Measurements from ENCODE around the gene NKX6-2.

DNA sequence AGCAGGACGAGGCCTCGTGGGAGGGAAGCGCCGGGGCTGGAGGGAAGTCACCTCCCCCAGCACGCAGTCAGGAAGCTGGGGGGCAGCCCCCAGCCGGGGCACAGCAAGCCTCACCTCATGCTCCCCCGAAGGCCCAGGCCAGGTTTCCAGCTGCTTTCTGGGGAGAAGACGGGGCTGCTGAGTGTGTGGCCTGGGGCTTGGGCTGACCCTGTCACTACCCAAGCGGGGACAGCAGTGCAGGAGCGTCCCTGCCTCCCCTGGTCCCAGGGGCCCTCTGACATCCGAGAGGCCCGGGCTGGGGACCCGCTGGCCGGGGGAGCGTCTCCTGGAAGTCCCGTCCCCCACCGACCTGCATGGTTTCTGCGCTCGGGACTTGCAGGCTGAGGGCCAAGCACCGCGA lies 19.7 kb upstream of the NKX6-2 start:
- TF ChIP-seq, protein P1, sequence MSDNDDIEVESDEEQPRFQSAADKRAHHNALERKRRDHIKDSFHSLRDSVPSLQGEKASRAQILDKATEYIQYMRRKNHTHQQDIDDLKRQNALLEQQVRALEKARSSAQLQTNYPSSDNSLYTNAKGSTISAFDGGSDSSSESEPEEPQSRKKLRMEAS (IDR thresholded peaks at IDR 0.05), result no peak
- TF ChIP-seq GABPA (IDR thresholded peaks at IDR 0.05 in 1 of 2, conservative IDR thresholded peaks at IDR 0.05 in 1 of 2) (no peak), YY1 (IDR thresholded peaks at IDR 0.05) (no peak), RAD21 (IDR thresholded peaks at IDR 0.05) (no peak), HNF4A (conservative IDR thresholded peaks at IDR 0.05) (no peak), TAF1 (conservative IDR thresholded peaks at IDR 0.05) (no peak), NR2F2 (IDR thresholded peaks at IDR 0.05) (no peak), JUND (IDR thresholded peaks at IDR 0.05) (no peak)
- TF ChIP-seq, protein P2, sequence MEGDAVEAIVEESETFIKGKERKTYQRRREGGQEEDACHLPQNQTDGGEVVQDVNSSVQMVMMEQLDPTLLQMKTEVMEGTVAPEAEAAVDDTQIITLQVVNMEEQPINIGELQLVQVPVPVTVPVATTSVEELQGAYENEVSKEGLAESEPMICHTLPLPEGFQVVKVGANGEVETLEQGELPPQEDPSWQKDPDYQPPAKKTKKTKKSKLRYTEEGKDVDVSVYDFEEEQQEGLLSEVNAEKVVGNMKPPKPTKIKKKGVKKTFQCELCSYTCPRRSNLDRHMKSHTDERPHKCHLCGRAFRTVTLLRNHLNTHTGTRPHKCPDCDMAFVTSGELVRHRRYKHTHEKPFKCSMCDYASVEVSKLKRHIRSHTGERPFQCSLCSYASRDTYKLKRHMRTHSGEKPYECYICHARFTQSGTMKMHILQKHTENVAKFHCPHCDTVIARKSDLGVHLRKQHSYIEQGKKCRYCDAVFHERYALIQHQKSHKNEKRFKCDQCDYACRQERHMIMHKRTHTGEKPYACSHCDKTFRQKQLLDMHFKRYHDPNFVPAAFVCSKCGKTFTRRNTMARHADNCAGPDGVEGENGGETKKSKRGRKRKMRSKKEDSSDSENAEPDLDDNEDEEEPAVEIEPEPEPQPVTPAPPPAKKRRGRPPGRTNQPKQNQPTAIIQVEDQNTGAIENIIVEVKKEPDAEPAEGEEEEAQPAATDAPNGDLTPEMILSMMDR (IDR thresholded peaks at IDR 0.05; ENCODE audit: low read depth, low read length, missing input control), result no peak
- TF ChIP-seq, protein P3, sequence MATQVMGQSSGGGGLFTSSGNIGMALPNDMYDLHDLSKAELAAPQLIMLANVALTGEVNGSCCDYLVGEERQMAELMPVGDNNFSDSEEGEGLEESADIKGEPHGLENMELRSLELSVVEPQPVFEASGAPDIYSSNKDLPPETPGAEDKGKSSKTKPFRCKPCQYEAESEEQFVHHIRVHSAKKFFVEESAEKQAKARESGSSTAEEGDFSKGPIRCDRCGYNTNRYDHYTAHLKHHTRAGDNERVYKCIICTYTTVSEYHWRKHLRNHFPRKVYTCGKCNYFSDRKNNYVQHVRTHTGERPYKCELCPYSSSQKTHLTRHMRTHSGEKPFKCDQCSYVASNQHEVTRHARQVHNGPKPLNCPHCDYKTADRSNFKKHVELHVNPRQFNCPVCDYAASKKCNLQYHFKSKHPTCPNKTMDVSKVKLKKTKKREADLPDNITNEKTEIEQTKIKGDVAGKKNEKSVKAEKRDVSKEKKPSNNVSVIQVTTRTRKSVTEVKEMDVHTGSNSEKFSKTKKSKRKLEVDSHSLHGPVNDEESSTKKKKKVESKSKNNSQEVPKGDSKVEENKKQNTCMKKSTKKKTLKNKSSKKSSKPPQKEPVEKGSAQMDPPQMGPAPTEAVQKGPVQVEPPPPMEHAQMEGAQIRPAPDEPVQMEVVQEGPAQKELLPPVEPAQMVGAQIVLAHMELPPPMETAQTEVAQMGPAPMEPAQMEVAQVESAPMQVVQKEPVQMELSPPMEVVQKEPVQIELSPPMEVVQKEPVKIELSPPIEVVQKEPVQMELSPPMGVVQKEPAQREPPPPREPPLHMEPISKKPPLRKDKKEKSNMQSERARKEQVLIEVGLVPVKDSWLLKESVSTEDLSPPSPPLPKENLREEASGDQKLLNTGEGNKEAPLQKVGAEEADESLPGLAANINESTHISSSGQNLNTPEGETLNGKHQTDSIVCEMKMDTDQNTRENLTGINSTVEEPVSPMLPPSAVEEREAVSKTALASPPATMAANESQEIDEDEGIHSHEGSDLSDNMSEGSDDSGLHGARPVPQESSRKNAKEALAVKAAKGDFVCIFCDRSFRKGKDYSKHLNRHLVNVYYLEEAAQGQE (IDR thresholded peaks at IDR 0.05), result no peak
